Activated CD8-positive, alpha-beta memory T cell treated with anti-CD3 and anti-CD28 coated beads, Interleukin-2, amount 50 U/mL, for 4 hours (primary cell): ENCODE measurements around the gene CCNY.
"Not testable (repeated sequence)": the region's sequence is repeated elsewhere in the genome, so short reads cannot be mapped to it uniquely, and the experiment has no call there.

Source experiments
- DNase-seq: peaks from one replicate; pipeline ENCODE4 v3.0.0-alpha.2; 2020

The CCNY gene

DNA sequence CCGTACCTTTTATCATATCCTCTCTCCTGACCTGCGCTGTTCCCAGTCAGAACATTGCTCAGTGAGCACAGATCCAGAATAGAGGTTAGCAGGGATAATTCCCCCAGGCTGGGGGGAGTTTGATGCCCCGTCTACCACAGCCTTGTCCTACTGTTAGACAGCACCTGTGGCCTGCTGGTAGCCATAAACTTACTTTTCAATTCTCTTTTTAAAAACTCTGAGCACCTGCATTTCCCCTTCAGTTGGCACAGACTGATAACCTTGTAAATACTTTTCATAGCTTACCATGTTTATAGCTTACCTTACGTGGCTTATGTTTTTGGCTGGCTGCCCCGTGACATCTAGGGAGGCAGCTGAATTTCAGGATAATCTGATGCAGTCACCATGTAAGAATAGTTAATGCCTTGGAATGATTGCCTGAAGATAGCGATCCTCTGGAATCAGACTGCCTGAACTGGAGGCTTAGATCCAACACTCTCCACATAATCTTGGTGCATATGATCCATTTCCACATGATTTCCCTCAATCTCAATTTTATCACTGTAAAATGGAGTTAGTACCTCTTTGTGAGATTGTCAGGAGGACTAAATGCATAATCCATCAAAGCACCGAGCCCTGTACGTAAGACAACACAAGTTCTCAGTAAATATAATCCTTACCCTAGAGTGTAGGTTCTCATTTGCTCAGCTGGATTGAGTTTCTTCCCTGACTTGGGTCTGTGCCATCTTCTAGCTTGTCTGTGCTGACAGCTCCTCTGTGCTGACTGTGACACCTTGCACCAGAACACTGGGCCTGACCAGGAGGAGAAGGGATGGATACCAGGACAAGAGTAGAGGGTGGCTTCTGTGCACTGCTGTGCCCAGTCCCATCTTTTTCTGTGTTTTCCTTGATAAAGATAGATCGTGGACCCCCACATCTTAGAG, 157.1 kb downstream of the CCNY start:
- DNase-seq, result no peak

DNA sequence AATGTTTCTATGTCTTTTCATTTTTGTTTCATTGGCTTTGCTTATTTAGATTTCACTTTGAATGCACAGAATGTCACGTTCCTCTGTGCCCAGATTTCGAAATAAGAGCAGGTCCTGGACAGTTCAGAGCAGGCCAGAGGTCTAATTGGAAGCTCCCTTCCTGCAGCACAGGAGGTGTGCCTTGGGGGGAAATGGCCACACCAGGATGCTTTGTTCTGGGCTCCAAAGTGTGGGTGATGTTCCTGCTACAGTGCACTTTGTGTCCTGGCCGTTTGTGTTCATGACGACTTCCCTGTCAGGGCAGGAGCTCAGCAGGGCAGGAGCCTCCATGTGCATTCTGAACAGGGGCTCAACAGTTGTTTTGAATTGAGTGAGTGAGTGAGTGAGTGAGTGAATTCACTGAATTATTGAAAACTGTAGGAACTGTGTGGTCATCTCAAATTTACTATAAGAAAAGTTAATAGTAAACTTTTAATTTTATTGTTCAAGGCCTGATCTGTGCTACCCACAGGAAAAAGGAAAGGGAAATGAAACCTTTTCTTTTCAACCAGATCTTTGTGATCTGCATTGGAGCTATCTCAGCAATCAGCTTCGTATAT, 159.3 kb downstream of the CCNY start:
- no peak for DNase-seq

DNA sequence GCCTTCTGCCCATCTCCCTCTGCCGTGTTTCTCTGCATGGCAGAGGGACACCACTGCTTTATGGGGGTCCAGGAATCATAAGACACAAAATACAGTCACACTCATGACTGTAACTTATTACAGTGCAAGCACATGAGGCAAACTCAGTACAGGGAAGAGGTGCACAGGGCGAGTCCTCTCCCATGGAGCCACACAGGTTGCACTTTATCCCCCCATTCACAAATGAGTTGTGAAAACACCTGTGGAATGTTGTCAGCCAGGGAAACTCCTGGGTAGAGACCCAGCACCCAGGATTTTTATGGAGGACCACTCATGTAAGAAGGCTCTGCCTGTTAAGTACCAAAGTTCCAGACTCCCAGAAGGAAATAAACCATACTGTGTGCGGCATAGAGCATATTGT, 161.6 kb downstream of the CCNY start:
- DNase-seq, result no peak

DNA sequence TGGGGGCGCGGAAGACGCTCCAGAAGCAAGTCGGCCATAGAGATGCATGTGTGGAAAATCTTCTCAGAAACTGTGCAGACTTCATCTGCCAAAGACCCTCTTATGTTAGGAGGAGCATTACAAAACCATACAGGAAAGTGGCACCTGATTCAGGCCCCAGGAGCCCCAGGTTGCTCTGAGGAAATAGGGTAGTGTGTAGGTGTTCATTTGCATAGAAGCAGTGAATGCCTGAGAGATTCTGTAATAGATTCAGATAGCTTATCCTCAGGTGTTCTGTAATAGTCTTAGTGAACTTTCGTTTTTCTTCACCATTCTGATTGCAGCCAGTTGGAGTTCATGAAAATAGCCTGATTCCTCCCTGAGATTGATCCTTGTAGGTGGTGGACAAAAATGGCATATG, 162.4 kb downstream of the CCNY start:
- no peak for DNase-seq

DNA sequence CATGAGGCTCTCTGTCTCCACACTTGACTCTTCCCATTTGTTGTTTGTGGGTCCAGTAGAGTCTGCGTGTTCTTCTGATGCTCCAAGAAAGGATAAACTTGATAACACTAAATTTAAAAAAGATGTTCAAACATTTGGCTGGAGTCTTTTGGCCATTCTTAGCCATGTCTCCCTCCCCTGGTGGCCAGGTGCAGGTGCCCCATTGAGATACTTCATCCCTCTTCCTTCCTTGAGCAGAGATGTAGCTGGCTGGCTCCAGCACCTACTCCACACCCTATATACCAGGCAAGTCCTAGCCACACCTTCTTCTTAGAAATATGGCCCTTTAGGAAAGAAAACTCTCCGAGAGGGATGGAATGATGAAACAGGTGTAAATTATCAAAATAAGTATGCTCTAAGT, 165.6 kb downstream of the CCNY start:
- no peak for DNase-seq

DNA sequence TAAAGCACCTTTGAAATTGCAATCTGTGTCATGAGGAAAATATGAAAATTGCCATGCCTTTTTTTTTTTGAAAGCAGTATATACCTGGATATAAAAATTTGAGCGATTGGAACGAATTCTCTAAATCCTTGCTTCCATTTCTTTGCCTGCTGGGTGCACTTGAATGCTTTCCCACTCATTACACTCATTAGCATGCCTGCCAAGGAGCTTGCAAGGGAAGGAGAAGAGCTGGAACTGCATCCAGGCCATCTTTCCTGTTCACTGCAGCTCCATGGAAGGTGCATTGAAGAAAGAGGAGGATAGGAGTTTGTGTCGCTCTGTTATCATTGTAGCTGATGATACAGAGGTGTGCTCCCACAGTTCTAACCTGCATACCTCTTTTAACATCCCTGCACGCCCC, 166.4 kb downstream of the CCNY start:
- no peak for DNase-seq

DNA sequence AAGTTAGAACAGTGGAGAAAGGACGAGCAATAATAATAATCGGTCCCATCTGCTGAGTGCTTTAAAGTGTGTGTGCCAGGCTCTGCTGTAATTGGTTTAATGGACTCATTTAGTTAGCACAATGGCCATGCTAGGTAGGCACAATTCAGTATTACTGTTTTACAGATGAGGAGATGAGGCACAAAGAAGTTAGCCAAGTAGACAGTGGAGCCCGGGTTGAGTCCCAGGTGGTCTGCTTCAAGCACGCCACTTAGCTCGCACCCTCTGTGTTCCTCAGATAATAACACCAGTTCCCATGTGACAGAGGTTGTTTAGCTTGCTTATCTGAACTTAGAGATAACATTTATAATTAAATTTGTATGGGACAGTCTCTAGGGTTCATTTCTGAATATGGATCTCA, 167.3 kb downstream of the CCNY start:
- DNase-seq, result no peak

DNA sequence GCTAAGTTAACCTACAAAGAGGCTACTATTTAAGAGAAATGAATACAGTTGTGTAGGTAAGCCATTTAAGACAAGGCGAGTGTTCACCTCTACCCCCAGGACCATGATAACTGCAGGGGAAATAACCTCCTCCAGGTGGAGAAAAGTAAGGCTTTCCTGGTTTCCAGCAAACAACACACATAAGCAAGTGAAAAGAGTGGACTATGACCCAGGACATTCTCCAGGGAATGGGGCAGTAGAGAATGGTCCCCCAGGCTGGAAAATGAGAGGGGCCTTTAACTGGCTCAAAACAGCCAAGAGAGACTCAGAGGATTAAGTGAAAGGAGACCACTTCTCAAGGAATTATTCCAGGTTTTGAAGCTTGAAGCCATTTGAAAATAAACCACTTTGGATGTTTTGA, 167.8 kb downstream of the CCNY start:
- DNase-seq, result no peak

DNA sequence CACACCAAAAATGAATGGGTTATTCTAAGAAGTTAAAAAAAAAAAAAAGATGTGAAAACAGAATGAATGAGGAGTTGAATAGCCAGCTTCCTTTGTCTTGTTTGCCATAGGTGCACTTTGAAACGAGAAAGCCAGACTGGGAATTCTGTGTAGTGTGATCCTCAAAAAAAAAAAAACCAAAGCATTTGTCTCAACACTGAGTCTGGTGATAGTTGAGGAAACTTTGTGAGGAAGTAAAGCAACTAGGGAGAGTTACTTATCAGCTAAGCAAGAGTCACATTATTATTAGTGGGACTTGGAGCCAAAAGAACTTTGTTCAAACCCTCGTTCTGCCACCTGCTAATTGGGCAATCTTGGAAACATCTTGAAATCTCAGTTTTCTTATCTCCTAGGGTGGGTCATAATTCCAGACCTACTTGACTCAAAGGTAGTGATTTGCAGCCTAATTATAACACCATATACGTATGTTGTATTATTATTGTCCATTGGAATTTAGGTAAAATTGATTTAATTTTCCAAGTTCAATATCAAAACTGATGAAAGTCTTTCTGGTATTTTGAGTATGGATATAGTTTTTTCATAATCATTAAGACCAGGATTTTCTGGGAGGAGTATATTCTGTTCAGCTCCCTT, 169.0 kb downstream of the CCNY start:
- DNase-seq, result no peak

DNA sequence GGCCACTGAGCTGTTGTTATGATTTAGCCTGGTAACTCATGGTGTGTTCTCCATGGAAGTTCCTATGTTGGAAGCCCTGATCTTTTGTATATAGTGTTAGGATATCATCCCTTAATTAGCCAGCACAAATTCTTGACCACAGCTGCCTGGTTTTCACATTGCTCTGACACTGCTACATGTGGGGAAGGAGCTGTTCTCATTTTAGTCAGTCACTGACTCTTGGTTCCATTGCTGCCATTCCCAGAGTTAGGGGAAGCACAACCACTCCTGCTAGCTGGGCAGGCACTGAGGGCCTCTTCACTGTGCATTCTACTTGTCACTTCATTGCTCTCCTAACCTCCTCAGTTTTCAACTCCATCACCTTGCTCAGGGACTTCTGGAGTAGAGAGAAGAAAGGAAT, 170.4 kb downstream of the CCNY start:
- DNase-seq, result no peak

DNA sequence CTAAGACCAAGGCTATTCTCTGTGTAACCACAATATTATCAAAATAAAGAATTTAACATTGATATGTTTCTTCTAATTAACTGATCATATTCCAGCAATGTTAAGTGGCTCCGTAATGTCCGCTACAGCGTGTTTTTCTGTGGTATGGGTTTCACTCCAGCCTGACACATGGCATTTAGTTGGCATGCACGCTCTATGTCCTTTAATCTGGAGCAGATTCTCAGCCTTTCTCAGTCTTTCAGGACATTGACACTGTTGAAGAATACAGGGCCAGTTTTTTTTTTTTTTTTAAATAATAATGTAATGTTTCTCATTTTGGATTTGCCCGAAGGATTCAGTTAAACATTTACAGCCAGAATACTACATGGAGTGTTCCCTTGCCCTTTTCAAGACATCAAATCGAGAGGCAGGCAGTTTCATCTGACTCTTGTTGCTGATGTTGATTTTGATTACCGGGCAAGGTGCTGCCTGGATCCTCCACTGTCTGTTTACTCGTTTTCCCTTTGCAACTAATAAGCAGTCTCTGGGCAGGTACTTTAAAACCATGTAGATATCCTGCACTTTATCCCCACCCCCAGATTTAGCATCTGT, 171.3 kb downstream of the CCNY start:
- DNase-seq, result no peak

DNA sequence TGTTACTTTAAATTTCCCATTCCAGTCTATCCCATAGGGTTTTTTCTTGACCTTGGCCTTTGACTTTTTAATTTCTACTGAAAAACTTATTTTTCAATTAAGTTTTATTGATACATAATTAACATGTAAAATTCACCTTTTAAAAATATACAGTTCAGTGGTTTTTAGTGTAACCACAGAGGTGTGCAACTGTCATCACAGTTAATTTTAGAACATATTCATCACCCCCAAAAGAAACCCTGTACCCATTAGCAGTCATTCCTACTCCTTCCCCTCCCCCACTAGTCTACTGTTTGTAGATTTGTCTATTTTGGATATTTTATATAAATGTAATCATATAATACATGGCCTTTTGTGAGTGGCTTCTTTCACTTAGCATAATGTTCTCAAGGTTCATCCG, 172.3 kb downstream of the CCNY start:
- no peak for DNase-seq

DNA sequence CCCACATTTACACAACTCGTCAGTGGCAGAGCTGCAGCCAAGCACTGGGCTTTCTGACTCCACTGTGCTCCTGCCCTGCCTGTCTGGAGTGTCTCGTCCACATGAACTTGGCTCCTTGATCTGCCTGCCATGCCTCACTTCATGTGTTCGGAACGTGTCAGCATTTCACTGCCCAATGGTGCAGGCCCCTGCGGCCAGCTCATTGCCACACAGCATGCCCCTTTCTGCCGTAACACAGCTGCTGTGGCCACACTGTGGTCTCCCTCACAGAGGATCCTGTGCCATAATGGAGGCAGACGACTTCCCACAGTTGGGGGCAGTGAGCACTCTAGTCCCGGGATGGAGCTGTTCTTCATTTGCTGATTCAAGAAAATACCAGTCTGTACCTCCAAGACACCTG, 174.6 kb downstream of the CCNY start:
- no peak for DNase-seq

DNA sequence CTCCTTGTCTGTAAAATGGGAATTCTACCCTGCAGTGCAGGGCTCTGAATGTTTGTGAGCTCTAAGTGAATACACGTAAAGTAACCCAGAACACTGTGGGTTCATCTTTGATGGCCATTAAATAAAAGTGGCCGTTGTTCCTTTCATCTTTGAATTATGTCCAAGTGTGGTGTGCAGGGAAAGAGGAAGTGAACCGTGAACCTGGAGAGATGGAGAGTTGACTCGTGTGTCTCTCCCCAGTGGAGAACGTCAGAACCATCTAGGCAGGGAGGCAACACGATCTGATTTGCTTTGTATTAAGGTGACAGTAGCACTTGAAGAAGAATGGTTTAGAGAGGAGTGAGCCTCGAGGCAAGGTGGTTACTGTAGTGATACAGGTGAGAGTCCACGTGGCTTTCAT, 175.3 kb downstream of the CCNY start:
- no peak for DNase-seq

DNA sequence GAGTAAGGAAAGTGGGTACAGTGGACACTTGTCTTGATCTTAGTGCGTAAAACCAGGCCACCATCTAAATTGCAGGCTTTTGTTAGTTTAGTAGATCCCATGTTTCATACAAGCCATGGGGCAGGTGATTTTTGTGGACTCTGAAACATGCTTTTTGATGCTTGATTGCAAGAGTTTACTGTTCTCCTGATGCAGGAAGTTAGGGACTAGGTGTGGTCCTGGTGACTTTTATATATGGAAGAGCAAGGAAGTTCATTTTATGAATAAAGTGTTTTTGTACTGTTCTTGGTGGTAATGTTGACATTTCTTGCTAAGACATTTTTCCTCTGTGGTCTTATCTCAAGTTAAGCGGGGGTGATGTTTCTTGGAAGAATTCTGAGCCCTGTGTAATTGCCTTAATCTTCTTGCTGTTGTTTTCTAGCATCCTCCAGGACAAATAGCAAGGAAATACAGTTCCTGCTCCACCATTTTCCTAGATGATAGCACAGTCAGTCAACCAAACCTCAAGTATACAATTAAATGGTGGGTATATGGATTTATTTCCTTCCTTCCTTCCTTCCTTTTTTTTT, 179.9 kb downstream of the CCNY start:
- DNase-seq, result no peak

DNA sequence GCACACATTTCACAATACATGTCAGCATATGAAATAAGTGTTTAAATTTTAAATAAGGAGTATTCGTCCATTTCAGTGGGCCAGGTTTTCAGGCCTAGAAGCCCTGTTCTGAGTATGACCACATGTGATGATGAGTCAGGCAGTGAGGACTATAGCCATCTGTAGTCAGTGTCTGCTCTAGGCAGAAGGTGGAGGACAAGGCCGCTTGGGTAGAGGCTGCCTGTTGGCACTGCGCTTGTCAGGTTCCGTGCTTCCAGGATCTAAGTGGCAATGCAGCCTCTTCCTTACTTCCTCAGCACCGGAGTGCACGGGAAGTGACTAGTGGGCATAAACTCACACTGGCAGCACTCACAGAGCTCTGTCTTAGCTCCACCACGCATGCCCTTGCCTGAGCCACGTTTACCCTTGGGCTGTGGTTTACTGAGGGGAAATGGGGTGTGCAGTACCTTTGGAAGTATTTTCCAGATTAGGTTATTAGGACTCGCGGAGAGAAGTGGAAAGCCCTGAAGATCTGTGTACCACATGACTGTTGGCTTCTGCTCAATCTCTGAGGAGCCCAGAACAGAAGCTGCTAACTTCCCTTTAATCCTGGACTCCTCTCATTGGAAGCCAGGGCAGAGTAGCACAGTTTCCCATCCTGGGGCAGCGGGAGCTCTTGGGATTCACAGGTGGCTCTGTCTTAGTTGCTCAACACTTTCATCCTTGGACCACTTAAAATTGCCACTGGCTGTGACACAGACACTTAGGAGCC, 181.3 kb downstream of the CCNY start:
- no peak for DNase-seq

DNA sequence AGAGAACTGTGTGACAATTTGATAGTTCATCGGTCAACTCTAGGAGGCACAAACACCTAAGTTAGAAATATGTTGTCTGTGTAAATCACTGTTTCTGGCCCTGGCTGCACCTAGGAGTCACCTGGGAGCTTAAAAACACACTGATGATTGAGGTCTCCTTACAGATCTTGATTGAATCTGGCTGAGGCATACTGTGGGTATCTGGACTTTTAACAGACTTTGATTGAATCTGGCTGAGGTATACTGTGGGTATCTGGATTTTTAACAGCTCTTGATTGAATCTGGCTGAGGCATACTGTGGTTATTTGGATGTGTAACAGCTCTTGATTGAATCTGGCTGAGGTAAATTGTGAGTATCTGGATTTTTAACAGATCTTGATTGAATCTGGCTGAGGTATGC, 181.9 kb downstream of the CCNY start:
- not testable (repeated sequence) for DNase-seq

DNA sequence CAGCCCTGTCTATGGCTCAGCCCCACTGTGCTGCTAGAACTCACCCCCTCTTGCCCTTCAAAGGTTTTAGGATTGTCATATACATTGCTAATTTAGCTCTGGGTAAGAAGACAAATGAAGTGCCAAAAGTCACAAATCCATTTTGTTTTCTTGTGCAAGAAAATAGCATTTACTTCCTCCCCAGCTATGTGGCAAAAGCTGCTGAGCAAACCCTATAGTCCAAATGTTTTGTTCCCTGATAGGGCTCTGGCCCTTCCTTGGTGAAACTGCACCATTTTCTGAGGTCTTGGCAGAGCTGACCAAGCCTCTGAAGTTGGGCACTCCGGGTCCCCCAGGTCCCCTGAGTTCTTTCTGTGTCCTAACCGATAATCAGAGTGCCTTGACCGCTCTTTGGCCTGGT, 184.7 kb downstream of the CCNY start:
- DNase-seq, result no peak

DNA sequence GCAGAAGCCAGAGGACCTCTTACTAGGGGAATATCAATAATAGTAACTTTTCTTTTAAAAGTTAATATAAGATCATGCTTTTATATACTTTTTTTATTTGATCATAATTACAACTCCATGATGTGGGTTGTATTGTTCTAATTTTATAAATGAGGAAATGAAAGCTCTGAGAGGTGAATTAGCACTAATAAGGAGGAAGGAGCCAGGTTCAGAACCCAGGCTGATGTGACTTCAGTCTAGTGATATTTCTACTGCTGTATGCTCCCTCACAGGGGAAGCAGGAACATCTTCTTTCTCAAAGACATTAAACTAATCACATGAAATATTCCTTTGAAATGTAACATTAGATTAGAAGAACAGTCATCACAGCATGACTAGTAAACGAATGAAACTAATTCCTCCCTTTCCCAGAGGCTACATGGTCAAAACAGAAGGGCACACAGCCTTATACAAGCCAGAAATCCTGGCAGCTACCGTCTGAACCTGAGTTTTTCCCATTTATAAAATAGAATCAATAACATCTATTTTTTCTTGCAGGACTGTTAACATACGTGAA, 187.4 kb downstream of the CCNY start:
- no peak for DNase-seq

DNA sequence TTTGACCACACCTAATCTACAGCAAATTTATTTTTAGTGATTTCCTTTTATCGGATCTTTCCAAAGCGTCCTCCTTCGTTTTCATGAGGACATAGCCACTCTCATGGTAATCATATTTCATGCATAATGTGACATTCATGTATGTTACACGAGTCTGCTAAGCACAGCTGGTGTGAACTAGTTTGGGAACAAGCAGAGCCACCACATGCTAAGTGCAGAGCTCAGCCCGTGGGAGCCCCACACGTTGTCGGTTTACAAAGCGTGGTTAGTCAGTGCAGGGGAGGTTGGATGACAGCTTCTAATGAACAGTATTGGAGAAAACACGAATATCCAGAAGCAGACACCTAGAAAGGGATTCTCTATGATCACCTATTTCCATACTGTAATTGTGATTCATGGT, 190.4 kb downstream of the CCNY start:
- no peak for DNase-seq

DNA sequence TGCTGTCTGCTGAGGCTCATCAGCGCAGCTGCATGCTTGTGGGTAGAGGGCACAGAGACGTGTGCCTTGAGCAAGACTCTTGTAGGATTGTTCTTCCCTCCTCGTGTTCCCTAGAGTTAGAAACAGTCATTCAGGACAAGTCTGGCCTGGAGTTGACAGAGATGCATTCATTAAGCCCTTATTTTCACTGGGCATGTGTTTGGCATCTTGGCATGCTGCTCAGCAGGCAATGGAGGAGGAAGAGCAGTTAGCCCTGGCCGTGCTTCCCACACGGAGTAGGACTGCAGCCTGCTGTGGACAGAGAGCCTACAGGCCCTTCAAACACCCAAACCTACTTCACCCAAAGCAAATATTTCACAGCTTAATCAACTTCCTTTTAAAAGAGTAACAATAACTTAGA, 195.8 kb downstream of the CCNY start:
- DNase-seq, result no peak

DNA sequence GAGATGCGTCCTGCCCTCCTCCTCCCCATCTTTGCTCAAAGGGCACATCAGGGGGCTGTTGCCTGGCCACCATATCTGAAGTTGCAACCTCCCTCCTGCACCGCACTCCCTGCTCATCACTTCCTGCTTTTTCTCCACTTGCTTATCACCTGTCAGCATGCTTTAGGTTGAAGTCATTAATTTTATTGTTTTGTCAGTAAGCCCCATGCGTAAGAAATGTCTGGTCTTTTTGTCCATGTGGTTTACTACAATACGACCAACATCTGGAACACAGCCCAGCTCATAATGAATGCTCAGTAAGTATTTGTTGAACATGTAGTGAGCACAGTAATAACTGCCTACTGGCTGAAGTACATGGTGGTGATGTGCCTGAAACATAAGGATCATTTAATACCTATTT, 197.3 kb downstream of the CCNY start:
- no peak for DNase-seq
